ENCODE data around the gene SHB.

Gene SHB

GRCh38 chr9:38081356-38082108, 12.5 kb upstream of the SHB start:
- TF ChIP-seq ZFX (IDR thresholded peaks at IDR 0.05; ENCODE audit: borderline replicate concordance), result no peak
- no peak for TF ChIP-seq CTCF (IDR thresholded peaks at IDR 0.05)
- no peak overlapping the region for H3K27ac ChIP-seq

GRCh38 chr9:38079461-38080031, 10.5 kb upstream of the SHB start:
- TF ChIP-seq ZFX (IDR thresholded peaks at IDR 0.05; ENCODE audit: borderline replicate concordance), result no peak
- TF ChIP-seq CTCF (IDR thresholded peaks at IDR 0.05), result no peak
- H3K27ac ChIP-seq, result no peak overlapping the region

- H3K27ac ChIP-seq, result no peak overlapping the region
- no peak for TF ChIP-seq CTCF (IDR thresholded peaks at IDR 0.05)
- no peak for TF ChIP-seq ZFX (IDR thresholded peaks at IDR 0.05; ENCODE audit: borderline replicate concordance)
Measured at GRCh38 chr9:38075272-38075671, 6.2 kb upstream of the SHB start.

- H3K27ac ChIP-seq, result no peak overlapping the region
Measured at GRCh38 chr9:38074441-38074961, 5.5 kb upstream of the SHB start.

GRCh38 chr9:38073882-38074281, 4.9 kb upstream of the SHB start:
- no peak overlapping the region for H3K27ac ChIP-seq

More at GRCh38 chr9:38074441-38074961, 5.5 kb upstream of the SHB start:
- TF ChIP-seq ZFX (IDR thresholded peaks at IDR 0.05; ENCODE audit: borderline replicate concordance) (no peak), CTCF (IDR thresholded peaks at IDR 0.05) (no peak)

GRCh38 chr9:38071470-38072134, 2.6 kb upstream of the SHB start:
- no peak overlapping the region for H3K27ac ChIP-seq
- no peak for TF ChIP-seq ZFX (IDR thresholded peaks at IDR 0.05; ENCODE audit: borderline replicate concordance)
- TF ChIP-seq CTCF (IDR thresholded peaks at IDR 0.05), result no peak

More at GRCh38 chr9:38073882-38074281, 4.9 kb upstream of the SHB start:
- TF ChIP-seq CTCF (IDR thresholded peaks at IDR 0.05) (no peak), ZFX (IDR thresholded peaks at IDR 0.05; ENCODE audit: borderline replicate concordance) (no peak)

Measured in 22Rv1 (cell line).